GM12891 (cell line): ENCODE measurements around the gene C10orf71.

Experiments used
- POLR2A ChIP-seq: IDR thresholded peaks from 2 replicates; pipeline ENCODE4 v1.6.1; 2011; ENCODE audit warnings: low read depth, low read length, control low read depth
- POLR2AphosphoS5 ChIP-seq: IDR thresholded peaks from 2 replicates; pipeline ENCODE4 v1.6.1; 2011; ENCODE audit warnings: low read depth, low read length, control low read depth
- POU2F2 ChIP-seq: IDR thresholded peaks from 2 replicates; pipeline ENCODE4 v1.6.1; 2011; ENCODE audit warnings: low read depth, mild to moderate bottlenecking, control low read depth, low read length, moderate library complexity
- TAF1 ChIP-seq: IDR thresholded peaks from 2 replicates; pipeline ENCODE4 v1.6.1; 2011; ENCODE audit warnings: low read depth, low read length, control low read depth

GRCh38 chr10:49355221-49355620, 56.3 kb downstream of the C10orf71 start:
- TF ChIP-seq POU2F2 (no peak), POLR2A (no peak), TAF1 (no peak), POLR2AphosphoS5 (no peak)
